ENCODE measurements around the gene SNX32.

SNX32 gene

GRCh38 chr11:65856689-65857499, 23.1 kb downstream of the SNX32 start (continued):
- TF ChIP-seq ZNF148 (tag by site-specific recombination; IDR thresholded peaks at IDR 0.05; ENCODE audit: borderline replicate concordance) (no peak), HOXA7 (CRISPR knock-in tag; IDR thresholded peaks at IDR 0.05; ENCODE audit: borderline replicate concordance) (no peak), ZNF19 (tag by site-specific recombination; IDR thresholded peaks at IDR 0.05; ENCODE audit: low read depth) (no peak), ZNF580 (tag by site-specific recombination; IDR thresholded peaks at IDR 0.05) (no peak), PBX3 (CRISPR knock-in tag; IDR thresholded peaks at IDR 0.05) (no peak), ZNF76 (tag by site-specific recombination; IDR thresholded peaks at IDR 0.05; ENCODE audit: borderline replicate concordance, low read depth) (no peak; the same call in 1 of the 2 replicates), ZNF169 (tag by site-specific recombination; IDR thresholded peaks at IDR 0.05) (no peak), ZBTB17 (tag by site-specific recombination; IDR thresholded peaks at IDR 0.05) (no peak), ZNF350 (tag by site-specific recombination; IDR thresholded peaks at IDR 0.05) (no peak), ZNF391 (tag by site-specific recombination; IDR thresholded peaks at IDR 0.05; ENCODE audit: borderline replicate concordance, low read depth) (no peak), ZBTB7A (tag by site-specific recombination; IDR thresholded peaks at IDR 0.05; ENCODE audit: low read depth) (no peak), EGR2 (tag by site-specific recombination; IDR thresholded peaks at IDR 0.05; ENCODE audit: low read depth) (no peak), ZNF837 (tag by site-specific recombination; IDR thresholded peaks at IDR 0.05) (no peak), ZNF133 (tag by site-specific recombination; IDR thresholded peaks at IDR 0.05) (no peak), ZNF175 (tag by site-specific recombination; IDR thresholded peaks at IDR 0.05) (no peak), ZNF239 (tag by site-specific recombination; IDR thresholded peaks at IDR 0.05) (no peak), PRDM1 (tag by site-specific recombination; IDR thresholded peaks at IDR 0.05) (no peak), SCRT2 (tag by site-specific recombination; IDR thresholded peaks at IDR 0.05) (no peak), ZNF548 (tag by site-specific recombination; IDR thresholded peaks at IDR 0.05) (no peak), ZNF184 (tag by site-specific recombination; IDR thresholded peaks at IDR 0.05) (no peak), ZIC2 (tag by site-specific recombination; IDR thresholded peaks at IDR 0.05) (no peak), SCRT1 (tag by site-specific recombination; IDR thresholded peaks at IDR 0.05; ENCODE audit: borderline replicate concordance) (no peak), ZNF223 (tag by site-specific recombination; IDR thresholded peaks at IDR 0.05) (no peak), ZNF626 (tag by site-specific recombination; IDR thresholded peaks at IDR 0.05) (no peak), ZNF23 (tag by site-specific recombination; IDR thresholded peaks at IDR 0.05; ENCODE audit: borderline replicate concordance) (no peak), ZNF488 (tag by site-specific recombination; IDR thresholded peaks at IDR 0.05) (no peak), ZNF571 (tag by site-specific recombination; IDR thresholded peaks at IDR 0.05) (no peak), ZBTB11 (tag by site-specific recombination; conservative IDR thresholded peaks at IDR 0.05; ENCODE audit: low read depth) (peak; percentile 88), ZNF341 (tag by site-specific recombination; IDR thresholded peaks at IDR 0.05; ENCODE audit: low read depth) (no peak), ZNF701 (tag by site-specific recombination; IDR thresholded peaks at IDR 0.05) (no peak), GLIS2 (tag by site-specific recombination; IDR thresholded peaks at IDR 0.05) (no peak), ZNF132 (tag by site-specific recombination; IDR thresholded peaks at IDR 0.05; ENCODE audit: borderline replicate concordance) (no peak), BCL11A (tag by site-specific recombination; IDR thresholded peaks at IDR 0.05; ENCODE audit: low read depth) (no peak)

Measured in HEK293 (cell line).